DND-41 (cell line): ENCODE data around the gene YTHDC1.

ENCODE experiments used
- ATAC-seq: fragments of 200-7000 bp; cut with Tn5 transposase; 3 replicates; pipeline ENCODE4 v1.9.1; 2021; ENCODE audit warnings: low read depth; ENCODE audit not compliant: insufficient read depth
- DNase-seq: peaks from one replicate; pipeline ENCODE4 v3.0.0-alpha.2; 2020
- H2AFZ ChIP-seq: 2 replicates; pipeline ENCODE4 v1.6.0; 2012; ENCODE audit warnings: low read depth, low read length
- H3K27ac ChIP-seq: 2 replicates; pipeline ENCODE4 v1.5.1; 2012; ENCODE audit warnings: low read length, inconsistent platforms
- H3K27me3 ChIP-seq: fragments of 200-600 bp; sonication (generic); 2 replicates; pipeline ENCODE4 v1.6.0; 2012; ENCODE audit warnings: low read length, mild to moderate bottlenecking, inconsistent platforms; ENCODE audit not compliant: insufficient read depth, poor library complexity
- H3K36me3 ChIP-seq: 2 replicates; pipeline ENCODE4 v1.5.1; 2012; ENCODE audit warnings: low read length, inconsistent platforms; ENCODE audit not compliant: insufficient read depth
- H3K4me1 ChIP-seq: 2 replicates; pipeline ENCODE4 v1.5.1; 2012; ENCODE audit warnings: mild to moderate bottlenecking, low read length; ENCODE audit not compliant: insufficient read depth
- H3K4me2 ChIP-seq: 2 replicates; pipeline ENCODE4 v1.6.0; 2012; ENCODE audit warnings: mild to moderate bottlenecking, moderate library complexity, low read length, inconsistent platforms; ENCODE audit not compliant: insufficient read depth
- H3K4me3 ChIP-seq, 2 experiments: fragments of 200-600 bp in 1 of 2; shearing (Covaris generic) in 1 of 2; 2 replicates each; pipeline ENCODE4 v1.5.1; 2012 to 2016; ENCODE audit warnings: inconsistent platforms in 2 of 2, low read length in 2 of 2, mild to moderate bottlenecking in 2 of 2, low read depth in 1 of 2, moderate library complexity in 1 of 2
- H3K79me2 ChIP-seq: 2 replicates; pipeline ENCODE4 v1.6.0; 2012; ENCODE audit warnings: low read length, inconsistent platforms; ENCODE audit not compliant: insufficient read depth
- H3K9ac ChIP-seq: 2 replicates; pipeline ENCODE4 v1.6.0; 2012; ENCODE audit warnings: low read depth, mild to moderate bottlenecking, inconsistent platforms, low read length, moderate library complexity
- H3K9me3 ChIP-seq: 2 replicates; pipeline ENCODE4 v1.5.1; 2012; ENCODE audit warnings: low read length, moderate library complexity, mild to moderate bottlenecking, inconsistent platforms; ENCODE audit not compliant: insufficient read depth, severe bottlenecking
- H4K20me1 ChIP-seq: 2 replicates; pipeline ENCODE4 v1.6.0; 2012; ENCODE audit warnings: low read length; ENCODE audit not compliant: insufficient read depth
- EZH2 ChIP-seq: IDR thresholded peaks from 3 replicates; pipeline ENCODE4 v1.6.1; 2012; ENCODE audit warnings: borderline replicate concordance, low read depth, mild to moderate bottlenecking, moderate library complexity, low read length, inconsistent platforms; ENCODE audit not compliant: severe bottlenecking
- TF ChIP-seq, protein P1 (sequence below): IDR thresholded peaks from 2 replicates; pipeline ENCODE4 v1.5.1; 2012; ENCODE audit warnings: borderline replicate concordance, low read length, moderate library complexity, mild to moderate bottlenecking; ENCODE audit not compliant: poor library complexity, severe bottlenecking; ENCODE audit errors: extremely low read depth

YTHDC1 gene

GRCh38 chr4:68349649-68350360 lies at the start of gene YTHDC1:
YTHDC1 (minus strand) TSS chr4:68350090; CDS start chr4:68349753, 337 bp downstream.
- ATAC-seq (peak; percentile 94), DNase-seq (peak; percentile 95)
- Histone ChIP-seq H4K20me1 (peaks cover 42% of the 10 kb centered on the region), H3K4me3 (peak within 1 kb of the TSS; percentile 67 to 76), H2AFZ (peak within 1 kb of the TSS; percentile 94), H3K79me2 (peaks cover 54% of the 10 kb centered on the region), H3K9me3 (no peaks in the 10 kb centered on the region), H3K27me3 (no peaks in the 10 kb centered on the region), H3K36me3 (peaks cover 20% of the 10 kb centered on the region), H3K4me1 (peaks cover 42% of the 10 kb centered on the region), H3K27ac (peak within 1 kb of the TSS; percentile 92), H3K9ac (peak within 1 kb of the TSS; percentile 85), H3K4me2 (peak within 1 kb of the TSS; percentile 74)
- TF ChIP-seq EZH2 = no peak

DNA sequence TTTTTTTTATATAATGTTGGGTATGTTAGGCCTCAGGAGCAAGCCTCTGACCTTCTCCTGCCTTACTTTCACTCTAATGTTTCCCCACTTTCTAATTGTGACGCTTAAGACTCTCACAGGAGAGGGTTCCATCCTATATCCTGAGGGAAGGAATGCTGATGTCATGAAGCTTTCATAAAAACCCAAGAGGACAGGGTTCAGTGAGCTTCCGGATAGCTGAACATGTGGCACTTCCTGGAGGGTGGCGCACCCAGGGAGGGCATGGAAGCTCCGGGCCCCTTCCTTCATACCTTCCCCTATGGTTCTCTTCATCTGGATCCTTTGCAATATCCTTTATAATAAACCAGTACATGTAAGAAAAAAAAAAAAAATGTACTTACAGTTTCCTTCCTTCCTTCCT lies 49.4 kb upstream of the YTHDC1 start:
- no peaks in the 10 kb centered on the region for H3K36me3 ChIP-seq
- TF ChIP-seq EZH2 = no peak
- TF ChIP-seq, protein P1, sequence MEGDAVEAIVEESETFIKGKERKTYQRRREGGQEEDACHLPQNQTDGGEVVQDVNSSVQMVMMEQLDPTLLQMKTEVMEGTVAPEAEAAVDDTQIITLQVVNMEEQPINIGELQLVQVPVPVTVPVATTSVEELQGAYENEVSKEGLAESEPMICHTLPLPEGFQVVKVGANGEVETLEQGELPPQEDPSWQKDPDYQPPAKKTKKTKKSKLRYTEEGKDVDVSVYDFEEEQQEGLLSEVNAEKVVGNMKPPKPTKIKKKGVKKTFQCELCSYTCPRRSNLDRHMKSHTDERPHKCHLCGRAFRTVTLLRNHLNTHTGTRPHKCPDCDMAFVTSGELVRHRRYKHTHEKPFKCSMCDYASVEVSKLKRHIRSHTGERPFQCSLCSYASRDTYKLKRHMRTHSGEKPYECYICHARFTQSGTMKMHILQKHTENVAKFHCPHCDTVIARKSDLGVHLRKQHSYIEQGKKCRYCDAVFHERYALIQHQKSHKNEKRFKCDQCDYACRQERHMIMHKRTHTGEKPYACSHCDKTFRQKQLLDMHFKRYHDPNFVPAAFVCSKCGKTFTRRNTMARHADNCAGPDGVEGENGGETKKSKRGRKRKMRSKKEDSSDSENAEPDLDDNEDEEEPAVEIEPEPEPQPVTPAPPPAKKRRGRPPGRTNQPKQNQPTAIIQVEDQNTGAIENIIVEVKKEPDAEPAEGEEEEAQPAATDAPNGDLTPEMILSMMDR = no peak
- no peaks in the 10 kb centered on the region for H3K79me2 ChIP-seq
- H3K4me3 ChIP-seq = no peak overlapping the region
- no peaks in the 10 kb centered on the region for H3K27me3 ChIP-seq
- no peaks in the 10 kb centered on the region for H3K9me3 ChIP-seq
- H3K9ac ChIP-seq = no peak overlapping the region
- no peak overlapping the region for H2AFZ ChIP-seq
- DNase-seq = no peak
- H3K4me1 ChIP-seq = no peaks in the 10 kb centered on the region
- ATAC-seq = no peak
- H4K20me1 ChIP-seq = no peaks in the 10 kb centered on the region
- H3K4me2 ChIP-seq = no peak overlapping the region
- H3K27ac ChIP-seq = no peak overlapping the region

GRCh38 chr4:68396756-68397155 lies 46.9 kb upstream of the YTHDC1 start:
- TF ChIP-seq EZH2 = no peak
- TF ChIP-seq, protein P1 = no peak
- Histone ChIP-seq H3K36me3 (no peaks in the 10 kb centered on the region), H3K9ac (no peak overlapping the region), H3K4me1 (no peaks in the 10 kb centered on the region), H4K20me1 (no peaks in the 10 kb centered on the region), H3K9me3 (no peaks in the 10 kb centered on the region), H3K4me2 (no peak overlapping the region), H3K27me3 (no peaks in the 10 kb centered on the region), H2AFZ (no peak overlapping the region), H3K4me3 (no peak overlapping the region), H3K79me2 (no peaks in the 10 kb centered on the region), H3K27ac (no peak overlapping the region)
- ATAC-seq (no peak), DNase-seq (no peak)

DNA sequence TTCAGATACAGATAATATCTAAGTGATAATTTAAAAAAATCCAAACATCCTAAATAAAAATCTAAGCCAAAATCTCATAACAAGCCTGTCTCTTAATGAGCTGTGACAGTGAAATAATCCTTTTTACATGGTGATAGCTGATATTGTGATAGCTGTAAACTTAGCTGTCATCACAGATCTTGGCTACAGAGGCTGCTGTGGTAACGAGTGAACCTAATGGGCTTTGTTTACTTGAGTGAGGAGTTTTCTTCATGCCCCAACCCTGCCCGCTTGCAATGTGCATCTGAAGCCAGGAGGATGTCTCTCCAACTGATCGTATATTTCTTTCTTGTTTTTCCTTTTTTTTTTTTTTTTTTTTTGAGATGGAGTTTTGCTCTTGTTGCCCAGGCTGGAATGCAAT lies 41.5 kb upstream of the YTHDC1 start:
- H3K4me1 ChIP-seq = no peaks in the 10 kb centered on the region
- no peak overlapping the region for H3K4me3 ChIP-seq
- H3K36me3 ChIP-seq = no peaks in the 10 kb centered on the region
- no peaks in the 10 kb centered on the region for H4K20me1 ChIP-seq
- H2AFZ ChIP-seq = no peak overlapping the region
- no peaks in the 10 kb centered on the region for H3K27me3 ChIP-seq
- H3K79me2 ChIP-seq = no peaks in the 10 kb centered on the region
- no peaks in the 10 kb centered on the region for H3K9me3 ChIP-seq
- no peak overlapping the region for H3K9ac ChIP-seq
- no peak overlapping the region for H3K4me2 ChIP-seq
- H3K27ac ChIP-seq = no peak overlapping the region
- no peak for TF ChIP-seq EZH2
- TF ChIP-seq, protein P1 = no peak
- DNase-seq (no peak), ATAC-seq (no peak)
